Measurements from ENCODE around the gene RNF227.
"Not testable (repeated sequence)": the region's sequence is repeated elsewhere in the genome, so short reads cannot be mapped to it uniquely, and the experiment has no call there.

The RNF227 gene

DNA sequence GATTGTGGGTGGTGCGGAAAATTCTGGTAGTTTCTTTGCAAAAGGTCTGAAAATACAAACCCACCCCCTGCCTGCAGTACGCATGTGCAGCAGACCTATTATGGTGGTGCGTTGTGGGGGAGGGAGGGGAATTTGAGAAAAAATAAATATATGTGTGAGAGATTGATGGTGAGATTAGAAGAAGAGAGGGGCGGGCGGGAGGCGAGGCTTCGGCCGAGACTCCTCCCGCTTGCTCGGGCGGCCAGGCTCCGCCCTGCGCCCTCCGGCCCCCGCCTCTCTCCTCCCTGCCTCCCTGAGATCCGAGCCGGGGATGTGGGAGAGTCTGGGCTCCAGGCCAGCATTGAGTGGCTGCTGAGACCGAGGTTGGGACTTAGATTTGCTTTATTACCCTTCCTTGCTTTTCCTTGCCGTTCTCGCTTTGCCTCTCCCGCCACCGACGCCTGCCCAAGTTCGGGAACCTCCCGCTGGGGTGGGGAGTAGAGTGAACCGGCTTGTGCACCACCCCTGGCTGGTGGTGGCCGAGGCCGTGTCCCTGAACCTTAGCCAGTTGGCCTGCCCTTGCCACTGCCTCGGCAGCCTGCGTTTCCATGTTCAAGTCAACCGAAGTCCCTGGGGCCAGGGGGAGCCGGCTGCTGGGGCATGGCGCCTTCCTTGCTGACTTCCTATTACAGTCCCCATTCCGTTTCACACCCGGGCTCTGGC lies 28.5 kb downstream of the RNF227 start:
- DNase-seq = peak; percentile 93

GRCh38 chr17:7887038-7887481 lies 29.0 kb downstream of the RNF227 start:
- DNase-seq = no peak

GRCh38 chr17:7886227-7887037 lies 29.7 kb downstream of the RNF227 start:
- peak; percentile 33 for DNase-seq

DNA sequence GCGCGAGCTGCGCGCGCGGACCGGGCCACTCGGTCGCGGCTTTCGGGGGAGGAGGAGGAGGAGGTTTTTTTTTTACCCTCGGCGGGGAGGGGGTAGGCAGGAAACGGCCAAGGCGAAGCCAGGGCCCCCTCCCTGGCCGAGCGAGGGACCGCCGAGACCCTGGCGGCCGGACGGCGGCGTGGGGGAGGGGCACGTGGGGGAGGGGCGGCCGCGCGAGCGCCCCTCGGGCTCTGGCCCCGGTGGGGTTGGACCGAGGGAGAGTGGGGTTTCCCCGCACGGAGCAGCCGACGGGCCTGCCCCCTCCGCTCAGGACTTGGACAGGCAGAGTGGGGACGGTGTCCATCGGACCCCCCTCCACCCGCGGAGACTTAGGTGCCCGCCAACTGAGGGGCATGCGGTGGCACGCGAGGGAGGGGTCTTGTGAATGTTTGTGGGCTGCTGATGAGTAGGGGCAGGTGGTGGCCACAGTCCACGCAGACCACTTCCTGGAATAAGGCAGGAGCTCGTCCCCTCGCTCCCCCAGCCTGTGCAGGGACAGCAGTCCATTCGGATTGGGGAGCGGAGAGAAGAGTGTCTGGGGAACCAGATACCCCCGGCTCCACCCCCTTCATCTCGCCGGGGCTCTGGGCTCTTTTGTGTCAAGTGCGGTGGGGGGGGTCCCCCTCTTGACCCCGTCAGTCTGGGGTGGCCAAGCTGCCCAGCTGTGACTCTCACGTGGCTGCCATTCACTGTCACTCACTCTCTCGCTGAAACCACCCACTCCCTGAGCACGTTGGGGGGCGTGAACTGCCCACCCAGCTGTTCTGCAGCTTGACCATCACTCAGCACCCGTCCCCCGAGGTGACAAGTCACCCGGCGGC lies 30.5 kb downstream of the RNF227 start:
- DNase-seq = peak; percentile 33

DNA sequence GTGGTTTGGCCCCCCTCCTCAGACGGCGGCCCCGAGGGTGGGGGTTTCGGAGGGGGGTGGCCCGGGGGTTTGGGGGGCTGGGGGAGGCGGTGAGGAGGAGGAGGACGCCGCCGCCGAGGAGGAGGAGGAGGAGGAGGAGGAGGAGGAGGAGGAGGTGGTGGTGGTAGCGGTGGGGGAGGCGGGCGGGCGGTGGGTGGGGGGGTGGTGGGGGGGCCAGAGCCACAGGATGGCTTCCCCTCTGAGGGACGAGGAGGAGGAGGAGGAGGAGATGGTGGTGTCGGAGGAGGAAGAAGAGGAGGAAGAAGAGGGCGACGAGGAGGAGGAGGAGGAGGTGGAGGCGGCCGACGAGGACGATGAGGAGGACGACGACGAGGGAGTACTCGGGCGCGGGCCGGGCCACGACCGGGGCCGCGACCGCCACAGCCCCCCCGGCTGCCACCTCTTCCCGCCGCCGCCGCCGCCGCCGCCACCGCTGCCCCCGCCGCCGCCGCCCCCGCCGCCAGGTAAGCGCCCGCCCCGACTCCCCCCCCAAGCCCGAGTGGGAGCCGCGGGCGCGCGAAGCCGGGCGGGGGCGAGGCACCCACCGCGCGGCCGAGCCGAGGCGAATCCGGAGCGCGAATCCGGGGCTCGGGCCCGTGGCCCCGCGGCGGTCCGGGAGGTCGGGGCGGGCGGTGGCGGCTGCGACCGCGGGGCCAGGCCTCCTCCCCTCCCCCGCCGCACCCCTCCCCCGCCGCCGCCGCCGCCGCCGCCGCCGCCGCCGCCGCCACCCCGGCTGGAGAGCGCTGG lies 31.3 kb downstream of the RNF227 start:
- no peak for DNase-seq

- no peak for DNase-seq
Measured at GRCh38 chr17:7883781-7884386, 32.2 kb downstream of the RNF227 start.

DNA sequence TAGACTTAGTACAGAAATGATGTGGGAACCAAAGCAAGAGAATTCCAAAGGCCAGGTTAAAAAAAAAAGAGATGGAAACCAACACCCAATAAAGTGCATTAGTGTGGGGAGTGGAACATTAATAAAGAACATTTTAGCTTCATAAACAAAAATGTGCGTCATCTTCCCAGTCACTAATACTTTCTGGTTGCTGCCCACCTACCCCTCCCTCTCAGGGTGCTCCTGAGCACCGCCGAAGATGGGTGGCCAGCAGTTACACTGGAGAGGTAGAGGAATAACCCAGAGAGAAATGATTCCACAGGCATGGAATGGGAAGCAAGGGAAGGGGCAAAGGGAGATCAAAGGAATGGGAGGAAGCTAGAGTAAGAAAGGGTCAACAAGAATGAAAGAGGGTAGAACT lies 33.5 kb downstream of the RNF227 start:
- DNase-seq = no peak

GRCh38 chr17:7882068-7882467 lies 34.0 kb downstream of the RNF227 start:
- DNase-seq = peak; percentile 33

GRCh38 chr17:7881276-7882054 lies 34.6 kb downstream of the RNF227 start:
- DNase-seq = peak; percentile 17

DNA sequence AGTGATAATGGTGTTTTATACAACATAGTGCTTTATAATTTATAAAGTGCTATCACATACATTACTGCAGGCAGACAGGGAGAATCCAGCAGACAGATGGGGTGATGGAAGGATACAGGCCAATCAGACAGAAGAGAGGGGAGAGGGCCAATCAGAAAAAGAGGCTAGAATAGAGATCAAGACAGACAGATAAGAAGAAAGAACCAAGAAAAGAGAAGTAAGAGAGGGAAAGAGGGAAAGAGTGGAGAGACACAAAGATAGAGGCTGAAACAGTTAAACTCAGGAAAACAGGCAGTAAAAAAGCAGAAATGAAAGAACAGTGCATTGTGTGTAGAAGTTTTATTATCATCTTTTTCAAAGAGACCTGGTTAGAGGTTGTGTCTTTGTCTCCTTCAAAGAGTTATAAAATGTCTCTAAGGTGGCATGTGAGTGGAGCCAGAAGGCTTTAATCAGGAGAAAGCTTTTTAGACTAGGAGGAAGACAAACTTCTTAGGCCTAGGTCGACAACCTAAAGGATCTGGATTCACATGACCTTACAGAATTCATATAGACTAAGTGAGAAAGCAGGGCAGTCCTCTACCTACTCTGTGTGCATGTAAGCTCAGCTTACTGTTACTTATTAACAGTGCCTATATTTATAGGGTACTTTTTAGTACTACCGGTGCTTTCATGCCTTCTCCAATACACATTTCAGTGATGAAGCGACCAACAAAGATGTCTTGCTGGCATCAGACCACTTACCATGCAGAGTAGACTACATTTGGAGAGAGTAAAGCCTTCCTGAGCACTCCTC lies 35.8 kb downstream of the RNF227 start:
- DNase-seq = no peak

DNA sequence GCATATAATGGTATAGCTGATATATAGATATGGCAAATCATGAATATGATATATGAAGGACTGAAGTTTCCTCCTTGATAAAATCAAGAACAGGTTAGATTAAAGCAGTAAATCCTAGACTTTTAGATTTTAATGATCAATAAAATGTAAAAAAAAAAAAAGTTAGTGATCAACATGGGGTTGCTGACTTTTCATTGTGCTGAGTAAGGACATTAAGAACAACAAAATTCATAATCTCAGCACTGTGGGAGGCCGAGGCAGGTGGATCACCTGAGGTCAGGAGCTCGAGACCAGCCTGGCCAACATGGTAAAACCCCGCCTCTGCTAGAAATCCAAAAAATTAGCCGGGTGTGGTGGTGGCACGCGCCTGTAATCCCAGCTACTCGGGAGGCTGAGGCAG lies 37.9 kb downstream of the RNF227 start:
- no peak for DNase-seq

- DNase-seq = no peak
Measured at GRCh38 chr17:7875804-7876370, 40.2 kb downstream of the RNF227 start.

GRCh38 chr17:7873051-7873450 lies 43.0 kb downstream of the RNF227 start:
- DNase-seq = no peak

DNA sequence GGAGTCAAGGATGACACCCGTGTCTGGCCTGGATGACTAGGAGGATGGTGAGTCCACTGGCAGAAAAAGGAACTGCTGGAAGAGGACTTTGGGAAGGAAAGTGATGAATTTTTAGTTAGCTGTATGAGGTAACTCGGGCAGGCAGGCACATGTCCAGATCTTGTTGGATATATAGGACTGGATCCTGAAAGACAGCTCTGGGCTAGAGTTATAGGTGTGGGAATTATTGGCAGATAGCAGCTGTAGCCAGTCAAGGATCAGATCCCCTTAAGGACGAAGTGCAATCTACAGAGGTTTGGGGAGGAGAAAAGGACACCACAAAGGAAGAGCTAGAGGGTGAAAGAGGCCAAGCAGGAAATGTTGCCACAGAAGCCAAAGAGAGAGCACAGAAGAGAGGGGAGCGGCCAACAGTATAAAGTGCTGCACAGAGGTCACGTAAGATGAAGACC lies 48.2 kb downstream of the RNF227 start:
- DNase-seq = no peak

DNA sequence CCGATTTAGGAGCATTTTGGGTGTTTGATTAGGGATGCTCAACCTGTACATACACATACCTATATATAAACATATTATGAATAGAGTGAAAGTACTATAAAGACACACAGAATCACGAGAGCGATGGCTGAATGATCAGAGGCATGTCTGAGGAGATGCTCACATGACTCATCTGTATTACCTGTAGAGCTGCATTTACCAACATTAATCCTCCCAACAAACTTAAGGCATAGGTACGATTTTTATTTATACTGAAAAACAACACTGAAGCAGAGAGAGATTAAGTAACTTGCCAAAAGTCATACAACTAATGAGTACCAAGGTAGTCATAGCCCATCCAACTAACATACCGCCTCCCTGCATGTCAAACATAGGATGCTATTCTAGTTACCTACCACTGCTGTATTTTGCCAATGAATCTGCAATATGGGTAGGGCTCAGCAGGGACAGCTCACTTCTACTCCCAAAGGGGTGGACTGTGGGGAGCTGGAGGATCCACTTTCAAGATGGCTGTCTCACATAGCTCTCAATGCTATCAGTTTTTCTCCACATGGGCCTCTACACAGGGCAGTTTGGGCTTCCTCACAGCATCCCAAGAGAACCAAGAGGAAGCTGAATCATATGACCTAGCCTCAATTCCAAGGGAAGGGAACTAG lies 51.0 kb downstream of the RNF227 start:
- DNase-seq = no peak

DNA sequence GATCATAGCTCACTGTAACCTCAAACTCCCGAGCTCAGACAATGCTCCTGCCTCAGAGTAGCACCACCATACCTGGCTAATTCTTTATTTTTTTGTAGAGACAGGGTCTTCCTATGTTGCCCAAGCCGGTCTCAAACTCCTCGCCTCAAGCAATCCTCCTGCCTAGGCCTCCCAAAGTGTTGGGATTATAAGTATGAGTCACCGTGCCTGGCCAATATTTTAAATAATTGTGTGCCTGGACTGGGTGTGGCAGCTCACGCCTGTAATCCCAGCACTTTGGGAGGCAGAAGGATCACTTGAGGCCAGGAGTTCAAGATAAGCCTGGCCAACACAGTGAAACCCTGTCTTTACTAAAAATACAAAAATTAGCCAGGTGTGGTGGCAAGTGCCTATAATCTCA lies 51.7 kb downstream of the RNF227 start:
- not testable (repeated sequence) for DNase-seq

Data from NCI-H345 (cell line).